Stomach (tissue), 9 donors: ENCODE results near the gene NYNRIN. TPM values are rescaled to one million over a fixed set of nuclear protein-coding genes. Genes with fewer than 3 reads are reported as not detected.
"Not testable (repeated sequence)": the region's sequence is repeated elsewhere in the genome, so short reads cannot be mapped to it uniquely, and the experiment has no call there.

Source experiments
- DNase-seq, 2 donors: peaks; one replicate each; pipeline versions ENCODE4 v3.0.0 to v3.0.0-alpha.2; 2013 to 2019
- H3K27ac ChIP-seq, 5 donors: fragments of 200-600 bp in 4 of 5; sonication (generic) in 4 of 5; one replicate each; pipeline ENCODE4 v1.5.1; 2013 to 2019; ENCODE audit warnings: mild to moderate bottlenecking in 1 of 5, moderate library complexity in 1 of 5
- H3K27me3 ChIP-seq, 3 donors: fragments of 200-600 bp; sonication (generic); one replicate each; pipeline ENCODE4 v1.5.1; 2017 to 2019; ENCODE audit warnings: mixed run types in 1 of 3
- H3K36me3 ChIP-seq, 4 donors: fragments of 200-600 bp; sonication (generic); 1 replicate in 3 of 4; 2 replicates in 1 of 4; pipeline ENCODE4 v1.5.1; 2016 to 2019
- H3K4me1 ChIP-seq, 4 donors: fragments of 200-600 bp; sonication (generic); one replicate each; pipeline ENCODE4 v1.5.1; 2016 to 2019
- H3K4me3 ChIP-seq, 4 donors: fragments of 200-600 bp; sonication (generic) in 3 of 4; one replicate each; pipeline ENCODE4 v1.5.1; 2016 to 2019; ENCODE audit warnings: mild to moderate bottlenecking in 1 of 4
- H3K9me3 ChIP-seq, 4 donors: fragments of 200-600 bp; sonication (generic); one replicate each; pipeline ENCODE4 v1.5.1; 2016 to 2019
- CTCF ChIP-seq, 7 experiments: fragments of 450-650 bp in 4 of 7; fragments of 200-600 bp in 3 of 7; sonication (generic) in 3 of 7; IDR thresholded peaks; one replicate each; pipeline ENCODE4 v1.5.1; 2016 to 2019; ENCODE audit warnings: antibody characterized with exemption in 7 of 7, control low read depth in 2 of 7, mild to moderate bottlenecking in 1 of 7
- EP300 ChIP-seq: sonication (generic); formaldehyde crosslinking; IDR thresholded peaks from one replicate; pipeline ENCODE4 v1.6.1; 2017; ENCODE audit warnings: antibody characterized with exemption
- POLR2A ChIP-seq, 4 donors: fragments of 450-650 bp; IDR thresholded peaks; one replicate each; pipeline ENCODE4 v1.6.1; 2016; ENCODE audit warnings: antibody characterized with exemption in 4 of 4, control low read depth in 2 of 4, mild to moderate bottlenecking in 1 of 4, moderate library complexity in 1 of 4
- POLR2AphosphoS5 ChIP-seq, 3 donors: sonication (generic); formaldehyde crosslinking; IDR thresholded peaks; one replicate each; pipeline ENCODE4 v1.6.1; 2016; ENCODE audit warnings: antibody characterized with exemption in 3 of 3
- WGBS, 5 donors: extraction: QIAGEN DNeasy Blood & Tissue Kit in 3 of 5; methylation state at CpG; one replicate each; pipeline versions ENCODE4 v1.1.5 to v1.1.7; 2013 to 2018; 5-methylcytosine and 5-hydroxymethylcytosine counted together
- intact Hi-C: fragments of 100-400 bp; cut with DNase I; formaldehyde crosslinking; loops from one replicate; pipeline ENCODE4 v1.15.1; 2023; ENCODE audit warnings: low total_unique reads
- polyA plus RNA-seq, 3 donors: library from polyadenylated mRNA; stranded (reverse); fragments of 200-250 nt; gene quantifications; one replicate each; pipeline ENCODE4 v1.2.3, GENCODE V29; 2013
- total RNA-seq, 5 donors: library from RNA; depleted of rRNA; stranded (reverse); fragments of >200 nt; gene quantifications; one replicate each; pipeline versions ENCODE4 v1.1.0 to v1.2.3, GENCODE V29; 2014 to 2016
- donor health status: healthy with polysubstance abuse.
- donor health status: Bipolar disorder and iron deficiency.
- donor health status: healthy.

Gene NYNRIN
- total and polyA plus RNA-seq, 8 donors, result 2.3 to 16.0 (median 4.3) TPM

GRCh38 chr14:24384169-24384568 lies 14.6 kb upstream of the NYNRIN start:
- 85 to 92% (median 91%) methylated on average over 4 of the region's 4 CpGs for WGBS, 5 donors
- H3K4me1 ChIP-seq, result peaks cover 0 to 10% (median 0%) of the 10 kb centered on the region in 4 donors

GRCh38 chr14:24385524-24385923 lies 13.3 kb upstream of the NYNRIN start:
- no peak for DNase-seq
- no peaks in the 10 kb centered on the region for H3K36me3 ChIP-seq
- H3K4me1 ChIP-seq, result peaks cover 0 to 10% (median 0%) of the 10 kb centered on the region in 4 donors
- TF ChIP-seq CTCF (IDR thresholded peaks at IDR 0.05), result no peak
- TF ChIP-seq POLR2A (IDR thresholded peaks at IDR 0.05), result no peak
- TF ChIP-seq POLR2AphosphoS5 (IDR thresholded peaks at IDR 0.05), result no peak
- no peak for TF ChIP-seq EP300
- H3K9me3 ChIP-seq, result no peaks in the 10 kb centered on the region
- WGBS, 5 donors, result 76 to 86% (median 83%) methylated on average over 4 of the region's 4 CpGs
- intact Hi-C loops, result no loop called here
- H3K4me3 ChIP-seq, result no peak overlapping the region
- no peak overlapping the region for H3K27ac ChIP-seq
- H3K27me3 ChIP-seq, result no peaks in the 10 kb centered on the region

More at GRCh38 chr14:24384169-24384568, 14.6 kb upstream of the NYNRIN start:
- H3K4me3 ChIP-seq, result no peak overlapping the region
- intact Hi-C loops, result no loop called here
- no peak for TF ChIP-seq POLR2A (IDR thresholded peaks at IDR 0.05)
- no peak for TF ChIP-seq EP300
- TF ChIP-seq CTCF (IDR thresholded peaks at IDR 0.05), result no peak
- TF ChIP-seq POLR2AphosphoS5 (IDR thresholded peaks at IDR 0.05), result no peak
- DNase-seq, result no peak
- no peak overlapping the region for H3K27ac ChIP-seq
- no peaks in the 10 kb centered on the region for H3K36me3 ChIP-seq
- no peaks in the 10 kb centered on the region for H3K9me3 ChIP-seq
- no peaks in the 10 kb centered on the region for H3K27me3 ChIP-seq

- Histone ChIP-seq H3K9me3 (no peaks in the 10 kb centered on the region), H3K4me3 (no peak overlapping the region), H3K27ac (no peak overlapping the region), H3K36me3 (no peaks in the 10 kb centered on the region), H3K4me1 (peaks cover 0 to 10% (median under 1%) of the 10 kb centered on the region in 4 donors), H3K27me3 (no peaks in the 10 kb centered on the region)
- 82 to 92% (median 87%) methylated on average over 2 of the region's 2 CpGs for WGBS, 5 donors
- intact Hi-C loops, result no loop called here
- TF ChIP-seq EP300 (no peak), POLR2A (IDR thresholded peaks at IDR 0.05) (no peak), POLR2AphosphoS5 (IDR thresholded peaks at IDR 0.05) (no peak), CTCF (IDR thresholded peaks at IDR 0.05) (no peak)
- no peak for DNase-seq
These were observed 11.8 kb upstream of the NYNRIN start for GRCh38 chr14:24387009-24387345.

- H3K27me3 ChIP-seq, H3K27ac ChIP-seq, H3K9me3 ChIP-seq, DNase-seq, intact Hi-C loops, H3K4me3 ChIP-seq, H3K36me3 ChIP-seq: not testable (repeated sequence)
- H3K4me1 ChIP-seq, result peaks cover 0 to 14% (median 5%) of the 10 kb centered on the region in 4 donors
- 83 to 88% (median 85%) methylated on average over 5 of the region's 5 CpGs for WGBS, 5 donors
These were observed 11.2 kb upstream of the NYNRIN start for GRCh38 chr14:24387579-24387978.

- Histone ChIP-seq H3K27me3 (no peaks in the 10 kb centered on the region), H3K27ac (no peak overlapping the region), H3K4me1 (peaks cover 0 to 18% (median 7%) of the 10 kb centered on the region in 4 donors), H3K4me3 (no peak overlapping the region), H3K36me3 (no peaks in the 10 kb centered on the region), H3K9me3 (no peaks in the 10 kb centered on the region)
- WGBS, 5 donors, result 51 to 68% (median 64%) methylated on average over 2 of the region's 2 CpGs
- no peak for DNase-seq
- intact Hi-C loops, result no loop called here
- TF ChIP-seq POLR2A (IDR thresholded peaks at IDR 0.05) (no peak), POLR2AphosphoS5 (IDR thresholded peaks at IDR 0.05) (no peak), CTCF (IDR thresholded peaks at IDR 0.05) (no peak), EP300 (no peak)
These were observed 10.2 kb upstream of the NYNRIN start for GRCh38 chr14:24388474-24389179.
